ENCODE data around the gene GPR4. TPM values are rescaled to one million over a fixed set of nuclear protein-coding genes. Genes with fewer than 3 reads are reported as not detected.

The GPR4 gene
- total RNA-seq, 2 experiments from 2014 or later: 0.38 TPM; not detected in 1

- no peak for TF ChIP-seq EZH2phosphoT487 (IDR thresholded peaks at IDR 0.05; ENCODE audit: borderline replicate concordance, low read depth, low read length)
- TF ChIP-seq, protein P1, sequence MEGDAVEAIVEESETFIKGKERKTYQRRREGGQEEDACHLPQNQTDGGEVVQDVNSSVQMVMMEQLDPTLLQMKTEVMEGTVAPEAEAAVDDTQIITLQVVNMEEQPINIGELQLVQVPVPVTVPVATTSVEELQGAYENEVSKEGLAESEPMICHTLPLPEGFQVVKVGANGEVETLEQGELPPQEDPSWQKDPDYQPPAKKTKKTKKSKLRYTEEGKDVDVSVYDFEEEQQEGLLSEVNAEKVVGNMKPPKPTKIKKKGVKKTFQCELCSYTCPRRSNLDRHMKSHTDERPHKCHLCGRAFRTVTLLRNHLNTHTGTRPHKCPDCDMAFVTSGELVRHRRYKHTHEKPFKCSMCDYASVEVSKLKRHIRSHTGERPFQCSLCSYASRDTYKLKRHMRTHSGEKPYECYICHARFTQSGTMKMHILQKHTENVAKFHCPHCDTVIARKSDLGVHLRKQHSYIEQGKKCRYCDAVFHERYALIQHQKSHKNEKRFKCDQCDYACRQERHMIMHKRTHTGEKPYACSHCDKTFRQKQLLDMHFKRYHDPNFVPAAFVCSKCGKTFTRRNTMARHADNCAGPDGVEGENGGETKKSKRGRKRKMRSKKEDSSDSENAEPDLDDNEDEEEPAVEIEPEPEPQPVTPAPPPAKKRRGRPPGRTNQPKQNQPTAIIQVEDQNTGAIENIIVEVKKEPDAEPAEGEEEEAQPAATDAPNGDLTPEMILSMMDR (conservative IDR thresholded peaks at IDR 0.05; ENCODE audit: low read length): no peak
- CTCF ChIA-PET (ENCODE audit: unreplicated experiment): interaction anchor here (0.7 to 1.0 kb wide), 2 partner anchors 25 to 51 kb away, joined by 3 read pairs; partner anchors contain the start of gene SNRPD2
- H3K9me2 ChIP-seq (ENCODE audit: insufficient read depth, low read length): no peaks in the 10 kb centered on the region
- no peak for DNase-seq (ENCODE audit: low spot score)
- peak overlapping the region; percentile 95 for H3K4me2 ChIP-seq (ENCODE audit: low read length)
- no peaks in the 10 kb centered on the region for H3K9me3 ChIP-seq (ENCODE audit: low read length)
- intact Hi-C loops (cut with micrococcal nuclease; ENCODE audit: unreplicated experiment): loop anchor here (5.0 to 10.0 kb wide), 2 partner anchors 134 to 216 kb away; partner anchors contain the start of genes ERCC1 and VASP
- peaks cover 49% of the 10 kb centered on the region for H3K4me1 ChIP-seq (ENCODE audit: insufficient read depth, low read length, poor library complexity, severe bottlenecking)
- H3K79me2 ChIP-seq (ENCODE audit: insufficient read depth, low read depth, low read length): no peaks in the 10 kb centered on the region
- POLR2A ChIA-PET: interaction anchor here (0.6 to 1.5 kb wide), 5 partner anchors 37 to 128 kb away, joined by 3 to 5 read pairs (median 3); partner anchors contain the start of genes OPA3 and SIX5
- H4K20me1 ChIP-seq (ENCODE audit: insufficient read depth, low read length): no peaks in the 10 kb centered on the region
- peak overlapping the region; percentile 73 for H3K4me3 ChIP-seq (ENCODE audit: low read depth, low read length, poor library complexity, severe bottlenecking)
- H3K36me3 ChIP-seq (ENCODE audit: insufficient read depth, low read length): no peaks in the 10 kb centered on the region
- H2AFZ ChIP-seq (ENCODE audit: low read length): peak overlapping the region; percentile 74; the same call in 1 of the 2 replicates
- H3K27ac ChIP-seq (ENCODE audit: low read depth, low read length, poor library complexity, severe bottlenecking): peak overlapping the region; percentile 86
- no TSS peak for BruUV-seq (replicated peaks)
Measured at GRCh38 chr19:45640849-45641273, 38.8 kb upstream of the GPR4 start.

DNA sequence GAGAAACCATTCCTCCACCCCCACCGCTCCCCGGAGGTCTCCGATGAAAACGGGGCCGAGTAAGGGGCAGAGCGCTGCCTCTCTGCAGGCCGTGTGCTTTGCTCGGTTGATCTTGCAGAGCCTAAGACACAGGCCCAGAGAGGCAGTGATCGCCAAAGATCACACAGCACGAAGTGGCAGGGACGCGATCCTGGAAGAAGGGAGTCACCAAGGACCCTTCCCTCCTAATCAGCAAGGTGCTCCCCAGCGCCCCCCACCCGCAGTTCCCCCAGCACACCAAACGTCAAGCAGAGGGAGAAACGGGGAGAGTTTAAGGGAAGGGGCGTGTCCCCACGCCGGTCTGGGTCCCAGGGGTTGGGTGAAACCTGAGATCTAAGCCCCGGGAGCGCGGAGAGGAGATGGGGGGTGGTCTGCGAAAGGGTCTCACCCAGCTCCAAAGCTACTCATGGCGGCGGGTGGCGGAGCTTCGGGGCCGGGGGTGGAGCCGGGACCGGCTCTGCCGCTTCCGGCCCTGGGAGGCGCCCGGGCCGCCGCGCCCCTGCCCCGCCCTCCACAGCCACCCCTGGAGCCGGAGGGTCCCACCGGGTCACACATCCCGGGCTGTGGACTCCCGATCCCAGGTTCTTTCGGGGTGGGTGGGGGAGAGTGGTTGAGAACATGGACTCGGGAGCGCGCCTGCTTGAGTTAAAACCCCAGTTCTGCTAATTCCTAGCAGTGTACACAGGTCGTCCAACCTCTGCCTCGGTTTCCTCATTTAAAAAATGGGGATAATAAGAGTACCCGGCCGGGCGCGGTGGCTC, 37.1 kb upstream of the GPR4 start, which contains the start of gene EML2:
Gene EML2, minus strand, starts transcription at position 468 of the 800 bp plus-strand sequence. Its CDS starts 21 bp downstream, at position 447.
- intact Hi-C loops (cut with micrococcal nuclease; ENCODE audit: unreplicated experiment): no loop called here
- ChIA-PET CTCF (ENCODE audit: unreplicated experiment) (no interaction called here), POLR2A (no interaction called here)
- Histone ChIP-seq H3K9me3 (ENCODE audit: low read length) (no peaks in the 10 kb centered on the region), H3K4me3 (ENCODE audit: low read depth, low read length, poor library complexity, severe bottlenecking) (peak within 1 kb of the TSS; percentile 75), H3K79me2 (ENCODE audit: insufficient read depth, low read depth, low read length) (no peaks in the 10 kb centered on the region), H3K27ac (ENCODE audit: low read depth, low read length, poor library complexity, severe bottlenecking) (no peak within 1 kb of the TSS), H4K20me1 (ENCODE audit: insufficient read depth, low read length) (no peaks in the 10 kb centered on the region), H2AFZ (ENCODE audit: low read length) (peak within 1 kb of the TSS; percentile 80), H3K9me2 (ENCODE audit: insufficient read depth, low read length) (no peaks in the 10 kb centered on the region), H3K4me1 (ENCODE audit: insufficient read depth, low read length, poor library complexity, severe bottlenecking) (peaks cover 49% of the 10 kb centered on the region), H3K4me2 (ENCODE audit: low read length) (peak within 1 kb of the TSS; percentile 68), H3K36me3 (ENCODE audit: insufficient read depth, low read length) (no peaks in the 10 kb centered on the region)
- no TSS peak for BruUV-seq (replicated peaks)
- TF ChIP-seq, protein P1 (conservative IDR thresholded peaks at IDR 0.05; ENCODE audit: low read length): peak; percentile 78
- no peak for TF ChIP-seq EZH2phosphoT487 (IDR thresholded peaks at IDR 0.05; ENCODE audit: borderline replicate concordance, low read depth, low read length)
- DNase-seq (ENCODE audit: low spot score): peak; percentile 69

Data from OCI-LY7 (cell line).